Osteoblast (primary cell): ENCODE results near the gene SRP68. TPM values are rescaled to one million over a fixed set of nuclear protein-coding genes. Genes with fewer than 3 reads are reported as not detected.

Source experiments
- DNase-seq: peaks from one replicate; pipeline ENCODE4 v3.0.0; 2011; ENCODE audit warnings: low spot score, mixed read lengths; ENCODE audit not compliant: insufficient read length; ENCODE audit errors: missing footprints
- H2AFZ ChIP-seq: 2 replicates; pipeline ENCODE4 v1.6.0; 2011; ENCODE audit warnings: mild to moderate bottlenecking, low read length
- H3K27ac ChIP-seq: 2 replicates; pipeline ENCODE4 v1.5.1; 2011; ENCODE audit warnings: mild to moderate bottlenecking, low read depth, low read length, moderate library complexity
- H3K27me3 ChIP-seq: 2 replicates; pipeline ENCODE4 v1.6.0; 2012; ENCODE audit warnings: mild to moderate bottlenecking, control low read depth, inconsistent platforms, low read length, moderate library complexity; ENCODE audit not compliant: insufficient read depth
- H3K36me3 ChIP-seq: 2 replicates; pipeline ENCODE4 v1.5.1; 2011; ENCODE audit warnings: mild to moderate bottlenecking, low read length, control low read depth, moderate library complexity; ENCODE audit not compliant: insufficient read depth
- H3K4me1 ChIP-seq: 2 replicates; pipeline ENCODE4 v1.5.1; 2011; ENCODE audit warnings: mild to moderate bottlenecking, low read length, control low read depth, moderate library complexity; ENCODE audit not compliant: insufficient read depth
- H3K4me2 ChIP-seq: 2 replicates; pipeline ENCODE4 v1.6.0; 2011; ENCODE audit warnings: mild to moderate bottlenecking, low read length; ENCODE audit not compliant: insufficient read depth
- H3K4me3 ChIP-seq: fragments of 200-600 bp; sonication (generic); 3 replicates; pipeline ENCODE4 v1.5.1; 2012; ENCODE audit warnings: mild to moderate bottlenecking, low read length, inconsistent platforms; ENCODE audit not compliant: insufficient read depth
- H3K79me2 ChIP-seq: 2 replicates; pipeline ENCODE4 v1.6.0; 2012; ENCODE audit warnings: mild to moderate bottlenecking, low read length, control low read depth, inconsistent platforms; ENCODE audit not compliant: insufficient read depth
- H3K9me3 ChIP-seq: 2 replicates; pipeline ENCODE4 v1.5.1; 2011; ENCODE audit warnings: low read depth, low read length, control low read depth
- H4K20me1 ChIP-seq: 2 replicates; pipeline ENCODE4 v1.6.0; 2012; ENCODE audit warnings: mild to moderate bottlenecking, low read length, control low read depth; ENCODE audit not compliant: insufficient read depth
- CTCF ChIP-seq: IDR thresholded peaks from 2 replicates; pipeline ENCODE4 v1.5.1; 2011; ENCODE audit warnings: mild to moderate bottlenecking, low read depth, low read length, moderate library complexity; ENCODE audit errors: extremely low read depth
- total RNA-seq: library from RNA; depleted of rRNA; stranded (reverse); fragments of >200 nt; gene quantifications from 2 replicates; pipeline ENCODE4 v1.2.3, GENCODE V29; 2012

SRP68 gene
- total RNA-seq, 1 donor = 25.3 TPM

GRCh38 chr17:76054112-76054476, 18.2 kb downstream of the SRP68 start:
- Histone ChIP-seq H3K27me3 (no peaks in the 10 kb centered on the region), H3K79me2 (peaks cover 32% of the 10 kb centered on the region), H4K20me1 (peaks cover 23% of the 10 kb centered on the region), H2AFZ (no peak overlapping the region), H3K9me3 (peaks cover 3% of the 10 kb centered on the region), H3K4me1 (peaks cover 12% of the 10 kb centered on the region), H3K36me3 (peaks cover 70% of the 10 kb centered on the region), H3K4me3 (no peak overlapping the region), H3K27ac (peak overlapping the region; percentile 61), H3K4me2 (no peak overlapping the region)
- DNase-seq = peak; percentile 89
- no peak for TF ChIP-seq CTCF

- Histone ChIP-seq H3K4me3 (no peak overlapping the region), H3K27me3 (no peaks in the 10 kb centered on the region), H4K20me1 (peaks cover 28% of the 10 kb centered on the region), H3K4me1 (peaks cover 12% of the 10 kb centered on the region), H3K9me3 (peaks cover 3% of the 10 kb centered on the region), H3K36me3 (peaks cover 70% of the 10 kb centered on the region), H3K79me2 (peaks cover 32% of the 10 kb centered on the region), H2AFZ (no peak overlapping the region), H3K27ac (peak overlapping the region; percentile 61), H3K4me2 (peak overlapping the region; percentile 43)
- TF ChIP-seq CTCF = no peak
- DNase-seq = peak; percentile 93
Measured at GRCh38 chr17:76053246-76054111, 18.8 kb downstream of the SRP68 start.

DNA sequence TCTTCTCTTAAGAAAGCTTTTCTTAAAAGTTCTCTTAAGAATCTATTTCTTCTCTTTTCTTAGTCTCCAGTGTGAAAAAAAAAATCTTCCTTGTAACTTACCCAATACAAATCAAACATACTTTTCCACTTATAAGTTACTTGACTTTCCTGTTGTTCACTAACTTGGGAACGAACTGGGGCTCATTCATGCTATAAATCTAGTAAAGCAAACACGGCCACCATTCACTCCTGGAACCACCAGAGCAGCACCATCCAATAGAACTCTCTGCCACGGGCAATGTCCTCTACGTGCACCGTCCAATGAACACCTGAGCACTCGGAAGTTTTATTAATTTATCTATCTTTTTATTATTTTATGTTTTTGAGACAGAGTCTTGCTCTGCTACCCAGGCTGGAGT, 20.8 kb downstream of the SRP68 start:
- H3K27me3 ChIP-seq = no peaks in the 10 kb centered on the region
- peaks cover 3% of the 10 kb centered on the region for H3K9me3 ChIP-seq
- H3K27ac ChIP-seq = no peak overlapping the region
- no peak for TF ChIP-seq CTCF
- no peak overlapping the region for H3K4me2 ChIP-seq
- H3K36me3 ChIP-seq = peaks cover 69% of the 10 kb centered on the region
- peaks cover 38% of the 10 kb centered on the region for H4K20me1 ChIP-seq
- no peak overlapping the region for H2AFZ ChIP-seq
- peaks cover 12% of the 10 kb centered on the region for H3K4me1 ChIP-seq
- no peak for DNase-seq
- peaks cover 36% of the 10 kb centered on the region for H3K79me2 ChIP-seq
- H3K4me3 ChIP-seq = no peak overlapping the region
